GM21390 (cell line): ENCODE data around the gene PLA2G4D.

Source experiments
- ATAC-seq: cut with Tn5 transposase; IDR thresholded peaks from one replicate; pipeline ENCODE4 v1.9.1; 2021; ENCODE audit not compliant: unreplicated experiment

PLA2G4D gene

GRCh38 chr15:42032376-42033213 is 61.8 kb downstream of the PLA2G4D start:
- ATAC-seq: no peak

GRCh38 chr15:42031198-42031915 is 63.0 kb downstream of the PLA2G4D start:
- ATAC-seq: no peak

GRCh38 chr15:42027521-42027920 is 66.8 kb downstream of the PLA2G4D start:
- ATAC-seq: no peak

- no peak for ATAC-seq
These were observed 70.1 kb downstream of the PLA2G4D start for GRCh38 chr15:42024303-42024702.

- no peak for ATAC-seq
These were observed 72.8 kb downstream of the PLA2G4D start for GRCh38 chr15:42021593-42021992.

GRCh38 chr15:42020713-42021273 is 73.6 kb downstream of the PLA2G4D start, which contains the start of gene PLA2G4E:
Gene PLA2G4E (minus strand): TSS chr15:42021042. CDS start chr15:42021030, 12 bp downstream.
- no peak for ATAC-seq

GRCh38 chr15:42018306-42019224 is 75.8 kb downstream of the PLA2G4D start:
- no peak for ATAC-seq
